PC-3 (cell line): ENCODE data around the gene AKR1C2. TPM values are rescaled to one million over a fixed set of nuclear protein-coding genes. Genes with fewer than 3 reads are reported as not detected.

ENCODE experiments used
- ATAC-seq: fragments of 200-7000 bp; cut with Tn5 transposase; 2 replicates; pipeline ENCODE4 v1.9.1; 2020; ENCODE audit warnings: mild to moderate bottlenecking, moderate library complexity
- BruUV-seq: library from RNA; stranded (reverse); fragments of 400-500 nt; replicated peaks from 2 replicates; lab custom pipeline; 2021; lab: Mats Ljungman, UMichigan
- CTCF ChIA-PET: fragments of 300-600 bp; sonication (Branson Sonifier 250); formaldehyde crosslinking; loops from one replicate; lab custom pipeline; 2022; ENCODE audit warnings: antibody characterized with exemption; lab: Charles Lee
- POLR2A ChIA-PET: fragments of 300-600 bp; sonication (Branson Sonifier 250); formaldehyde crosslinking; loops from one replicate; lab custom pipeline; 2022; ENCODE audit warnings: antibody characterized with exemption; ENCODE audit not compliant: unreplicated experiment; lab: Charles Lee
- DNase-seq: peaks from one replicate; pipeline ENCODE4 v3.0.0-alpha.2; 2015
- H2AFZ ChIP-seq: fragments of 300-600 bp; sonication (generic); 2 replicates; pipeline ENCODE4 v1.6.0; 2016; ENCODE audit warnings: antibody characterized with exemption, low read length
- H3F3A ChIP-seq: fragments of 300-600 bp; sonication (generic); one replicate; pipeline ENCODE4 v1.6.0; 2017; ENCODE audit warnings: antibody characterized with exemption, low read length, control low read depth, mild to moderate bottlenecking; ENCODE audit not compliant: unreplicated experiment
- H3K27ac ChIP-seq: fragments of 300-600 bp; sonication (generic); 2 replicates; pipeline ENCODE4 v1.5.1; 2016; ENCODE audit warnings: mild to moderate bottlenecking, low read length
- H3K27me3 ChIP-seq: fragments of 300-600 bp; sonication (generic); 2 replicates; pipeline ENCODE4 v1.6.1; 2016; ENCODE audit warnings: low read length, mixed read lengths
- H3K36me3 ChIP-seq: fragments of 300-600 bp; sonication (generic); 2 replicates; pipeline ENCODE4 v1.6.1; 2016; ENCODE audit warnings: low read depth, mixed run types, low read length, mixed read lengths
- H3K4me1 ChIP-seq: fragments of 300-600 bp; sonication (generic); 2 replicates; pipeline ENCODE4 v1.5.1; 2016; ENCODE audit warnings: low read length; ENCODE audit not compliant: insufficient read depth
- H3K4me2 ChIP-seq: fragments of 300-600 bp; sonication (generic); 2 replicates; pipeline ENCODE4 v1.6.0; 2016; ENCODE audit warnings: low read length
- H3K4me3 ChIP-seq: fragments of 300-600 bp; sonication (generic); 2 replicates; pipeline ENCODE4 v1.5.1; 2016; ENCODE audit warnings: mild to moderate bottlenecking, low read length, mixed read lengths
- H3K79me2 ChIP-seq: fragments of 300-600 bp; sonication (generic); 2 replicates; pipeline ENCODE4 v1.6.1; 2017; ENCODE audit warnings: low read length, mixed read lengths
- H3K9ac ChIP-seq: fragments of 300-600 bp; sonication (generic); 2 replicates; pipeline ENCODE4 v1.6.0; 2016; ENCODE audit warnings: mild to moderate bottlenecking, low read length
- H3K9me2 ChIP-seq: fragments of 300-600 bp; sonication (generic); replicated peaks from 2 replicates; pipeline ENCODE4 v1.6.1; 2016; ENCODE audit warnings: mixed run types, low read length, mixed read lengths
- H3K9me3 ChIP-seq: fragments of 300-600 bp; sonication (generic); 2 replicates; pipeline ENCODE4 v1.6.1; 2016; ENCODE audit warnings: low read length, mixed read lengths
- H4K20me1 ChIP-seq: fragments of 300-600 bp; sonication (generic); 2 replicates; pipeline ENCODE4 v1.6.1; 2016; ENCODE audit warnings: low read length, mixed read lengths
- CTCF ChIP-seq: fragments of 300-600 bp; sonication (generic); conservative IDR thresholded peaks from 2 replicates; pipeline ENCODE4 v1.5.1; 2017; ENCODE audit warnings: antibody characterized with exemption, low read depth, mild to moderate bottlenecking, low read length
- EZH2 ChIP-seq: fragments of 300-600 bp; sonication (generic); IDR thresholded peaks from one replicate; pipeline ENCODE4 v1.6.1; 2017; ENCODE audit warnings: antibody characterized with exemption, mild to moderate bottlenecking, low read length; ENCODE audit not compliant: unreplicated experiment
- EZH2phosphoT487 ChIP-seq: fragments of 300-600 bp; sonication (generic); IDR thresholded peaks from 2 replicates; pipeline ENCODE4 v1.6.1; 2018; ENCODE audit warnings: mild to moderate bottlenecking, antibody characterized with exemption, low read length, borderline replicate concordance
- intact Hi-C: fragments of 100-400 bp; cut with micrococcal nuclease; formaldehyde crosslinking; loops from 2 replicates; pipeline ENCODE4 v1.9.0; 2023
- total RNA-seq: library from RNA; depleted of rRNA; stranded (reverse); fragments of >200 nt; gene quantifications from 2 replicates; pipeline ENCODE4 v1.2.3, GENCODE V29; 2014

AKR1C2 gene
- total RNA-seq, 1 experiment from 2014 or later = 0.66 TPM

DNA sequence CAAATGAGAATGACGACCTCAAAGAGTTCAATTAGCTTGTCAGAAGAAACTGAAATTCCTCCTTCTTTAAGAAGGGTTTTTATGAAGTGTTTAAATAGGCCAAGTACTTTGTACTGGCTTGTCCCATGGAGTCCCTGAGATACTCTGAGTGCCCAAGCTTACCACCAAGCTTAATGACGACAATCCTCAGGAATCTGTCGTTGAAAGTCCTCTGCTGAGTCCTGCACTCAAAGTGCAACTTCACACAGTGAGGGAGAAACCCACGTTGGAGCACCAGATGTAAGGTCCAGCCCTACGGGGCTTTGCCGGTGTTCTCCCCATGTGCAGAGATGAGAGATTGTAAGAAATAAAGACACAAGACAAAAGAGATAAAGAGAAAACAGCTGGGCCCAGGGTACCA is 42.8 kb upstream of the AKR1C2 start:
- Histone ChIP-seq H3K9me2 (no peaks in the 10 kb centered on the region), H3K36me3 (no peaks in the 10 kb centered on the region), H3K27ac (no peak overlapping the region), H3K4me1 (peaks cover 11% of the 10 kb centered on the region), H3K9ac (no peak overlapping the region), H3K27me3 (no peaks in the 10 kb centered on the region), H3K79me2 (no peaks in the 10 kb centered on the region), H3K9me3 (no peaks in the 10 kb centered on the region), H3K4me2 (no peak overlapping the region), H3F3A (no peaks in the 10 kb centered on the region), H4K20me1 (no peaks in the 10 kb centered on the region), H2AFZ (no peak overlapping the region), H3K4me3 (no peak overlapping the region)
- ATAC-seq (no peak), DNase-seq (no peak)
- TF ChIP-seq CTCF = no peak
- no peak for TF ChIP-seq EZH2phosphoT487
- no peak for TF ChIP-seq EZH2
- intact Hi-C loops = no loop called here
- ChIA-PET CTCF (no interaction called here), POLR2A (no interaction called here)
- BruUV-seq = no TSS peak

GRCh38 chr10:5045095-5045494 is 41.4 kb upstream of the AKR1C2 start:
- H3K9ac ChIP-seq = no peak overlapping the region
- peaks cover 11% of the 10 kb centered on the region for H3K4me1 ChIP-seq
- H3K79me2 ChIP-seq = no peaks in the 10 kb centered on the region
- H3K27ac ChIP-seq = no peak overlapping the region
- no peak for TF ChIP-seq EZH2phosphoT487
- TF ChIP-seq CTCF = no peak
- no peak for TF ChIP-seq EZH2
- no peaks in the 10 kb centered on the region for H4K20me1 ChIP-seq
- intact Hi-C loops = no loop called here
- no peak overlapping the region for H3K4me3 ChIP-seq
- no TSS peak for BruUV-seq
- no peaks in the 10 kb centered on the region for H3K36me3 ChIP-seq
- no peak overlapping the region for H3K4me2 ChIP-seq
- H3K9me3 ChIP-seq = no peaks in the 10 kb centered on the region
- ChIA-PET CTCF (no interaction called here), POLR2A (no interaction called here)
- H3K9me2 ChIP-seq = no peaks in the 10 kb centered on the region
- H3F3A ChIP-seq = no peaks in the 10 kb centered on the region
- no peak for DNase-seq
- H2AFZ ChIP-seq = no peak overlapping the region
- ATAC-seq = no peak
- no peaks in the 10 kb centered on the region for H3K27me3 ChIP-seq

GRCh38 chr10:5043716-5044115 is 40.1 kb upstream of the AKR1C2 start:
- BruUV-seq = no TSS peak
- no peaks in the 10 kb centered on the region for H3K9me3 ChIP-seq
- H3K27me3 ChIP-seq = no peaks in the 10 kb centered on the region
- H3K27ac ChIP-seq = no peak overlapping the region
- ChIA-PET CTCF (no interaction called here), POLR2A (no interaction called here)
- no peak for ATAC-seq
- peaks cover 9% of the 10 kb centered on the region for H3K4me1 ChIP-seq
- H4K20me1 ChIP-seq = no peaks in the 10 kb centered on the region
- no peak overlapping the region for H2AFZ ChIP-seq
- no peaks in the 10 kb centered on the region for H3F3A ChIP-seq
- no peak for TF ChIP-seq EZH2
- TF ChIP-seq EZH2phosphoT487 = no peak
- TF ChIP-seq CTCF = no peak
- no peak for DNase-seq
- H3K36me3 ChIP-seq = no peaks in the 10 kb centered on the region
- H3K9ac ChIP-seq = no peak overlapping the region
- H3K4me2 ChIP-seq = no peak overlapping the region
- no peak overlapping the region for H3K4me3 ChIP-seq
- H3K79me2 ChIP-seq = no peaks in the 10 kb centered on the region
- H3K9me2 ChIP-seq = no peaks in the 10 kb centered on the region
- intact Hi-C loops = no loop called here
